NB4 (cell line): ENCODE measurements around the gene KIF12.

Experiments used
- DNase-seq: peaks from one replicate; pipeline ENCODE4 v3.0.0; 2010; ENCODE audit warnings: low read depth
- H3K4me3 ChIP-seq: one replicate; pipeline ENCODE4 v1.5.1; 2011; ENCODE audit warnings: mild to moderate bottlenecking, low read depth, low read length, moderate library complexity
- MAX ChIP-seq: IDR thresholded peaks from 2 replicates; pipeline ENCODE4 v1.6.1; 2011; ENCODE audit warnings: low read depth, low read length
- MYC ChIP-seq: IDR thresholded peaks from 2 replicates; pipeline ENCODE4 v1.6.1; 2011; ENCODE audit warnings: low read depth, low read length
- POLR2A ChIP-seq: IDR thresholded peaks from 2 replicates; pipeline ENCODE4 v1.6.1; 2011; ENCODE audit warnings: mild to moderate bottlenecking; ENCODE audit not compliant: insufficient read length; ENCODE audit errors: extremely low read depth
- TF ChIP-seq, protein P1 (sequence below): IDR thresholded peaks from one replicate; pipeline ENCODE4 v1.5.1; 2012; ENCODE audit warnings: low read depth, low read length

KIF12 gene

GRCh38 chr9:114140401-114140800 is 41.3 kb upstream of the KIF12 start:
- TF ChIP-seq, protein P1, sequence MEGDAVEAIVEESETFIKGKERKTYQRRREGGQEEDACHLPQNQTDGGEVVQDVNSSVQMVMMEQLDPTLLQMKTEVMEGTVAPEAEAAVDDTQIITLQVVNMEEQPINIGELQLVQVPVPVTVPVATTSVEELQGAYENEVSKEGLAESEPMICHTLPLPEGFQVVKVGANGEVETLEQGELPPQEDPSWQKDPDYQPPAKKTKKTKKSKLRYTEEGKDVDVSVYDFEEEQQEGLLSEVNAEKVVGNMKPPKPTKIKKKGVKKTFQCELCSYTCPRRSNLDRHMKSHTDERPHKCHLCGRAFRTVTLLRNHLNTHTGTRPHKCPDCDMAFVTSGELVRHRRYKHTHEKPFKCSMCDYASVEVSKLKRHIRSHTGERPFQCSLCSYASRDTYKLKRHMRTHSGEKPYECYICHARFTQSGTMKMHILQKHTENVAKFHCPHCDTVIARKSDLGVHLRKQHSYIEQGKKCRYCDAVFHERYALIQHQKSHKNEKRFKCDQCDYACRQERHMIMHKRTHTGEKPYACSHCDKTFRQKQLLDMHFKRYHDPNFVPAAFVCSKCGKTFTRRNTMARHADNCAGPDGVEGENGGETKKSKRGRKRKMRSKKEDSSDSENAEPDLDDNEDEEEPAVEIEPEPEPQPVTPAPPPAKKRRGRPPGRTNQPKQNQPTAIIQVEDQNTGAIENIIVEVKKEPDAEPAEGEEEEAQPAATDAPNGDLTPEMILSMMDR = no peak
- TF ChIP-seq POLR2A (no peak), MYC (no peak), MAX (no peak)
- no peak overlapping the region for H3K4me3 ChIP-seq
- no peak for DNase-seq

DNA sequence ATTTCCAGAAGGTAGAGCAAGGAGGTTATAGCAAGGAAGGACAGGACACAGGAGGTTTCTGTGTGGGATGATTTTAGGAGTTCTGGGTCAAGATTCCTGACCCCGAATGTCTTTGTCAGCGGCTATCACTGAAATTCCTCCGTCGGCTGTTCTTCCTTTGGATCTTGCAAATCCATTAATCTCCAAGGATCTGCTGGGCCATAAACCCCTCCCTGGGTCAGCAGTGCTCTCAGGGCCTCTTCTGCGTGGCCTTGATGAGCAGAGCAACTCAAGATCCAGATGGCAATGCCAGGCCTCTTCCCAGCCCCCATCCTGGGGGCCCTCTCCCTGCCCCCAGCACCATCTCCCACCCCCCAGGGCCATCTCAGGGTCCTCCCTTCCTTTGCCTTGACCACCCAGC is 40.0 kb upstream of the KIF12 start:
- TF ChIP-seq MAX = no peak
- no peak for TF ChIP-seq MYC
- TF ChIP-seq POLR2A = no peak
- TF ChIP-seq, protein P1 = no peak
- H3K4me3 ChIP-seq = no peak overlapping the region
- DNase-seq = no peak

GRCh38 chr9:114138552-114138971 is 39.5 kb upstream of the KIF12 start:
- H3K4me3 ChIP-seq = no peak overlapping the region
- no peak for DNase-seq
- no peak for TF ChIP-seq POLR2A
- TF ChIP-seq, protein P1 = no peak
- TF ChIP-seq MAX = no peak
- no peak for TF ChIP-seq MYC

- no peak for DNase-seq
- TF ChIP-seq, protein P1 = no peak
- TF ChIP-seq POLR2A (no peak), MYC (no peak), MAX (no peak)
- no peak overlapping the region for H3K4me3 ChIP-seq
Measured at GRCh38 chr9:114137831-114138230, 38.7 kb upstream of the KIF12 start.

GRCh38 chr9:114134827-114135396 is 35.8 kb upstream of the KIF12 start:
- no peak for TF ChIP-seq POLR2A
- no peak for TF ChIP-seq MYC
- no peak for TF ChIP-seq MAX
- TF ChIP-seq, protein P1 = no peak
- no peak for DNase-seq
- no peak overlapping the region for H3K4me3 ChIP-seq

DNA sequence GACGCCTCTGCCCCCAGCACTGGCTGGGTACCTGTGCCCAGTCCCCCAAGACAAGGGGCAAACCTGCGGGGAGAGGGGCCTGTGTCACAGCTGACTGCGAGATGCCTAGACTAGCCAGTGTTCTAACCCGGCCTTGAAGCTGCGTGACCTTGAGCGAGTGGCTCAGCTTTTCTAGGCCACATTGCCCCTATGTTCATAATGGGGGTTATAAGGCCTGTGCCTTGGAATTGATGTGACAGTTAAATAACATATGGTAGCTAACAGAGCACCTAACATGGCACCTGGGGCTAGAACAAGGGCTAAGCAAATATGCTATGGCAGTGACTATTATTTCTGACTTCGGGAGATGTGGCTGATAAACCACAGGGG is 33.4 kb upstream of the KIF12 start:
- no peak for DNase-seq
- H3K4me3 ChIP-seq = no peak overlapping the region
- TF ChIP-seq MYC = no peak
